ENCODE results near the gene NDUFAF8.

NDUFAF8 gene

DNA sequence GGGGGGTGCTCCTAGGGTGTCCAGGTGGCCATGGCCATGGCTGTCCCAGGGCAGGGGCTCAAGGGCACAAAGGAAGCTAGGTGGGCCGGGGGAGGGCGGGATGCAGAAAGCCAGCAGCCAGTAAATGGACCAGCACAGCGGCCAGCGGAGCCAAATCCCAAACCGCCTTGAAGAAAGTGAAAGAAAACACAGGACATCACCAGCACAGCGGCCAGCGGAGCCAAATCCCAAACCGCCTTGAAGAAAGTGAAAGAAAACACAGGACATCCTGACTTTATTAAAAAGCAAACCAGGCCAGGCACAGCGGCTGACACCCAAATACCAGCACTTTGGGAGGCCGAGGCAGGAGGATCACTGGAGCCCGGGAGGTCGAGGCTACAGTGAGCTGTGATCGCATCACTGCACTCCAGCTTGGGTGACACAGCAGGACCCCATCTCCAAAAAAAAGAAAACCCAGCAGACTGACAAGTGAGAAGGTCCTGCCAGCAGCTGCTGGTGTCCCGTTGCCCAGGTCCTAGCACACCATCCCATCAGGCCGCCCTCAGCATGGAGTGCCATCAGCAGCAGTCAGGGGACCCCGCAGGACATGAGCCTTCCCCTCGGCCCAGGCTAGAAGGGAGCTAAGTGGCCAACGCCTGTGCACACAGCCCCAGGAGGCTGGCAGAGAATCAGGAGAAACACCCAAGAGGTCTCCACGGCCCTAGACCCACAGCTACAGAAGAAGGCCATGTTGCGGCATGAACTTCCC lies 39.0 kb downstream of the NDUFAF8 start:
- no peak for DNase-seq

DNA sequence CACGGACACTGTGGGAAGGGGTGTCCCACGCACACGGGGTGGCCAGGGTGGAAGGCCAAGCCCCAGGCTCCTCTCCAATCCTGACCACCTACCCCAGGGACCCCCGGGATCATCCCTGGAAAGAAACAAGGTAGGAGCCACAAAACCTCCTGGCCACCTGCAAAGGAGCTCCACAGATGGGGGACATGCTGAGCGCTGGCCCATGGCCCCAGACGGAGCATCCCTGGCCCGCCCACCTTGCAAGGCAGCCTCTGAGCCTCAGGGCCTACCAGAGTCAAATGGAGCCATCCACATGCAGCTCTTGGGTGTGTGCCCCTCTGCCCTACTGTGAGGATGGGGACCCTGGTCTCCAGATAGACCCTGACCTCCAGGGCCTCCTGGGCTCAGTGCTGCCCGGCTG lies 39.7 kb downstream of the NDUFAF8 start:
- DNase-seq = no peak

GRCh38 chr17:81279278-81280275 lies 40.5 kb downstream of the NDUFAF8 start:
- no peak for DNase-seq

DNA sequence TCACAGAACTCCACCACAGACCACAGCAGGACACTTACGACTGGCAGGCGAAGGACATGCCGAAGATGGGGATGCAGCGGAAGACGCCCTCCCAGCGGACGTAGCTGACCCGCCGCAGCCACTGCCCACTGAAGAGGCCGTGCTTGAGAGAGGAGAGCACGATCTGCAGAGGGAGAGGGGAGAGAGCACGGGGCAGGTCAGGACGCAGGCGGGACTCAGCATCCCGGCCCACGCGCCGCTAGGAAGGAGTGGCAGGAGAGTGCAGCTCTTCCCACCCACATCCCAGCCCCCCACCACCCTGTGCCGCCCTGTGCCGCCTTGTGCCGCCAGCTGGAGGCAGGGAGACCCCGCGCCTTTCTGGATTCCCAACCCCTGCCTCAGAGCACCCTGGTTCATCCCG lies 41.5 kb downstream of the NDUFAF8 start:
- DNase-seq = no peak

GRCh38 chr17:81282141-81282540 lies 43.0 kb downstream of the NDUFAF8 start:
- no peak for DNase-seq

DNA sequence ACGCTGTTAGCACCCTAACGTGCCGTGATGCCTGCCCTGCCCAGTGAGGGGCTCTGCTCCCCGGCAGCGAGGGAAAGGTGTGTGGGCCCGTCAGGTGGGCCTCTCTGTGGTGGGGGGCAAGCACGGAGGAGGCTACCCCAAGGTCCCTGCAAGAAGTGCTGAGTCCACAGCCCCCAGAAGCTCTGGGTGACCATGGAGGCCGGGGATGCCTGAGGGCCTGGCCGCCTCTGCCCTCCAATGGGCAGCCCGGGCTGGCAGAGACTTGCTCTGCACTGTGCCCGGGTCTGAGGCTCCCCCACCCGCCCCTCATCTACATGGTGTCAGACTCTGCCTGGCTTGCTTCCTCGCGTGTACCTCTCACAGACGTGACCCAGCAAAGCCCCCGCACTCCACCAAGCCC lies 43.8 kb downstream of the NDUFAF8 start:
- no peak for DNase-seq

DNA sequence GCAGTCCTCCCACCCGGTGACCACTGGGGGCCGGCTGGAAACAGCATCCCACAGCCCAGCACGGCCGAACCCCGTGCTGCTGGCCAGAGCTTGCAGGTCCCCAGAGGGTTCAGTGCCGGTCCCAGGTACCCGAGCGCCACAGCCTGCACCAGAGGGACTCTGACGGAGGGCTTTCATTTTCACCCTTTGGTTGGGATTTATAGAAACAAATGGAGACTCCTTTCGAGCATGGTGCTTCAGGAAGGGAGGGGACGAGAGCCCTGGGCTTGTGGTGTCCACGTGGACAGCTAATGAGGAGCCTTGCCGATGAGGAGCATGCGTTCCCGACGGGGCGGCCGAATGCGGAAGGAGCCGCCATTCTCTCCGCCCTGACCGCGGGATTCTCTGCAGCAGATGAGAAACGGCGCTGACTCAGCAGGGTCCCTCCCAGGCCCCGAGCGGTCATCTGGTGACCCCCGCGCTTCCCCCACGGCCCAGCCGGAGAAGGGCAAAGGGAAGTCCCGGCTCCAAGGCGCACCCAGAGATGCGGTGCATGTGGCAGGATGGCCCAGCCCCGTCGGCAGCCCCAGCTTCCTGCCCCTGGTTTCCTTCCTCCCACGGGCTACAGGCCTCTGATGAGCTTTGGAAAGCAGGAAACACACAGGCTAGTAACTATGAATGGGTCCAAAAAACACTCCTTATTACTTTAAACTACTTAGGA lies 46.2 kb downstream of the NDUFAF8 start:
- DNase-seq = peak; percentile 95 to 98 (median 98)

- DNase-seq = peak in 2 of 4 experiments; percentile 18 to 20
Measured at GRCh38 chr17:81285894-81286293, 46.8 kb downstream of the NDUFAF8 start.

- DNase-seq = no peak
Measured at GRCh38 chr17:81286491-81287145, 47.5 kb downstream of the NDUFAF8 start.

- DNase-seq = no peak
Measured at GRCh38 chr17:81287152-81287551, 48.0 kb downstream of the NDUFAF8 start.

DNA sequence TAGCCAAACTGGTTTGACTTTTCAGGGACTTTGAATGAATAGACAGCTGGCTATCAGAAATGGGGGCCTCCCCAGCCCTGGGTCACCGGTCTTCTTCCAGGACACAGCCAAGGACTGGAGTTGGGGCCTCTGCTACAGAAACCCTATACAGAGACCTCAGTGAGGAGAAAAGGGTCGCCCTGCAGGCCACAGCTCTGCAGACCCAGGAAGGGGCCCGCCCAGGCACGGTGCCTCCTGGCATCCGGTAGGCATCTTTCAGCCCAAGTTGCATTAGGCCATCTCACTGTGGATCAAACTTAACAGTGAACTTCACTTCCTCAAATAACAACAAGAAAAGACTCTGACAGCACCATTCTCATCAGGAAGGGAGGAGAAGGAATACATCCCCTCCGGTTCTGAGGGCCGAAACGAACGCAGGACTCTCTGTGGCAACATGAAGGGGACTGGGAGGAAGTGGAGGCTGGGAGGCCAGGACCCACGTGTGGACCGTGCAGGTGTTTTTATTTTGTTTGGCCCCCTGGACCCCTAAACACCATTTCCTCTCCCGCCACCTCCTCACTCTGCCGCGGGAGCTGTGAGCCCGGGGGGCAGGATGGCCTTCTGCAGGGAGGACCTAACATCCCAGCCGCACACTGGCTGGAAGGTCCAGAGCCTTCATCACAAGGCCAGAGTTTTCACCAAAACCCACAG lies 48.8 kb downstream of the NDUFAF8 start:
- peak in 3 of 4 experiments; percentile 20 to 62 (median 54) for DNase-seq

- DNase-seq = no peak
Measured at GRCh38 chr17:81288715-81289114, 49.6 kb downstream of the NDUFAF8 start.

DNA sequence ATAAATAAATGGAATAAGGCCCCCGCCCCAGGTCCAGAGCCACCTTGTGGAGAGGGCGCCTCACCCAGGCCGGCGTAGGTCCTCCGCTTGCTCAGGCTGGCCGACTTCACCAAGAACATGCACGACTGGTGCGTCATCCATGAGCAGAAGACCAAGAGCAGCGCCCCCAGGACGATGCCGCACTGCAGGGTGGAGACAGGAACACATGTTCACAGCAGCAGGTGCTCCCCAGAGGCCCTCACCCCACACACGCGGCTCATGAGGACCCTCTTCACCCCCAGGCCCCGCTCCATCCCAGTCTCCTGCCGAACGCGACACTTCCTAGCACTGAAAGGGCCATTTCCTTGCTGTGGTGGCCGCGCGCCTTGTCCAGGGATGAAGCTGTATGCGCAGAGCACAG lies 50.5 kb downstream of the NDUFAF8 start:
- no peak for DNase-seq

DNA sequence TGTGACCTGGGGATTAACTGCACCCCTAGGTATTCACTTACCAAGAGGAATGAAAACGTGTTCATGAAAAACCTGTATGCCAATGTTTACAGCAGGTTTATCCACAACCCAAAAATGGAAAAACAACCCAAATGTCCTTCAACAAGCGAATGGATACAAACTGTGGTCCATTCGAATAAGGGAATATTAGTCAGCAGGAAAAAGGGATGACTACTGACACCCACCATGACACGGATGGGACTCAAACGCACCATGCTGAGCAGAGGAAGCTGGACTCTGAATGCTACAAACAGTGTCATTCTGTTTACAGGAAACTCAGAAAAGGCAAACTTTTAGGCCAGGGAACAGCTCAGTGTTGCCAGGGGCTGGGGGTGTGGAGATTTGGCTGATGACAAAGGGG lies 51.1 kb downstream of the NDUFAF8 start:
- no peak for DNase-seq
